SK-N-SH (cell line): ENCODE measurements around the gene FYN. TPM values are rescaled to one million over a fixed set of nuclear protein-coding genes. Genes with fewer than 3 reads are reported as not detected.

Experiments
- CTCF ChIA-PET: fragments of 300-600, 350-600 bp; formaldehyde crosslinking; extraction: SDS; loops from one replicate; lab custom pipeline; 2021; lab: Yijun Ruan, JAX
- POLR2A ChIA-PET: fragments of 350-600 bp; sonication (Branson Sonifier 250); formaldehyde crosslinking; extraction: SDS; loops from one replicate; lab custom pipeline; 2020; ENCODE audit warnings: antibody characterized with exemption, inconsistent platforms; lab: Yijun Ruan, JAX
- DNase-seq: peaks from one replicate; pipeline ENCODE4 v3.0.0; 2012
- H2AFZ ChIP-seq: fragments of 200-600 bp; sonication (generic); 2 replicates; pipeline ENCODE4 v1.8.1; 2016; ENCODE audit warnings: antibody characterized with exemption, mild to moderate bottlenecking, low read depth
- H3F3A ChIP-seq: fragments of 200-600 bp; sonication (generic); replicated peaks from 2 replicates; pipeline ENCODE3; 2016; ENCODE audit warnings: antibody characterized with exemption, mild to moderate bottlenecking; ENCODE audit not compliant: insufficient read depth
- H3K27ac ChIP-seq, 2 experiments: fragments of 200-500 bp in 1 of 2; fragments of 200-600 bp in 1 of 2; sonication (Bioruptor generic) in 1 of 2; sonication (generic), shearing (Covaris generic) in 1 of 2; 2 replicates each; pipeline versions ENCODE4 v1.5.1 to v1.6.1; 2014 to 2016; ENCODE audit warnings: low read depth in 2 of 2, inconsistent platforms in 1 of 2, low read length in 1 of 2, mild to moderate bottlenecking in 1 of 2, mixed read lengths in 1 of 2
- H3K27me3 ChIP-seq: fragments of 200-600 bp; sonication (generic), shearing (Covaris generic); 2 replicates; pipeline ENCODE4 v1.6.1; 2016; ENCODE audit warnings: mixed run types; ENCODE audit not compliant: insufficient read depth
- H3K36me3 ChIP-seq, 2 experiments: fragments of 200-500 bp in 1 of 2; fragments of 200-600 bp in 1 of 2; sonication (Bioruptor generic) in 1 of 2; sonication (generic) in 1 of 2; replicated peaks in 1 of 2; 2 replicates each; pipeline versions ENCODE3 to v1.5.1; 2014 to 2016; ENCODE audit warnings: low read length in 1 of 2, mild to moderate bottlenecking in 1 of 2; ENCODE audit not compliant: insufficient read depth in 2 of 2, control insufficient read depth in 1 of 2
- H3K4me1 ChIP-seq, 2 experiments: fragments of 200-500 bp in 1 of 2; fragments of 200-600 bp in 1 of 2; sonication (Bioruptor generic) in 1 of 2; sonication (generic), shearing (Covaris generic) in 1 of 2; 2 replicates each; pipeline versions ENCODE4 v1.5.1 to v1.6.1; 2014 to 2016; ENCODE audit warnings: low read depth in 1 of 2, low read length in 1 of 2, mixed run types in 1 of 2; ENCODE audit not compliant: insufficient read depth in 2 of 2, control insufficient read depth in 1 of 2
- H3K4me2 ChIP-seq: fragments of 200-600 bp; sonication (generic), shearing (Covaris generic); 2 replicates; pipeline ENCODE4 v1.6.1; 2017; ENCODE audit warnings: mixed run types
- H3K4me3 ChIP-seq, 2 experiments: fragments of 200-500 bp in 1 of 2; fragments of 200-600 bp in 1 of 2; sonication (Bioruptor generic) in 1 of 2; sonication (generic), shearing (Covaris generic) in 1 of 2; 2 replicates each; pipeline versions ENCODE4 v1.5.1 to v1.8.1; 2014 to 2016; ENCODE audit warnings: low read depth in 2 of 2, inconsistent platforms in 1 of 2, low read length in 1 of 2, mild to moderate bottlenecking in 1 of 2, mixed read lengths in 1 of 2, moderate library complexity in 1 of 2
- H3K79me2 ChIP-seq: fragments of 200-600 bp; sonication (generic); 2 replicates; pipeline ENCODE4 v1.8.1; 2017; ENCODE audit warnings: mild to moderate bottlenecking; ENCODE audit not compliant: insufficient read depth
- H3K9ac ChIP-seq: fragments of 200-600 bp; sonication (generic); 2 replicates; pipeline ENCODE4 v1.6.1; 2017; ENCODE audit warnings: mixed run types
- H3K9me2 ChIP-seq: fragments of 200-600 bp; sonication (generic); 2 replicates; pipeline ENCODE4 v1.6.1; 2017; ENCODE audit warnings: mixed run types
- H3K9me3 ChIP-seq: fragments of 200-600 bp; sonication (generic); 2 replicates; pipeline ENCODE4 v1.6.1; 2017; ENCODE audit warnings: mixed run types, mild to moderate bottlenecking, moderate library complexity
- H4K20me1 ChIP-seq: fragments of 200-600 bp; sonication (generic); 2 replicates; pipeline ENCODE4 v1.6.1; 2017; ENCODE audit warnings: mild to moderate bottlenecking, mixed run types; ENCODE audit not compliant: insufficient read depth
- CHD2 ChIP-seq: fragments of 150-350 bp; IDR thresholded peaks from 2 replicates; pipeline ENCODE4 v1.6.1; 2018; ENCODE audit warnings: low read length; ENCODE audit not compliant: partially characterized antibody
- ELF1 ChIP-seq: IDR thresholded peaks from 2 replicates; pipeline ENCODE4 v1.4.0; 2012
- EZH2phosphoT487 ChIP-seq: fragments of 200-600 bp; sonication (generic); IDR thresholded peaks from 2 replicates; pipeline ENCODE4 v1.6.1; 2017; ENCODE audit warnings: low read depth, mixed run types, mild to moderate bottlenecking, antibody characterized with exemption, moderate library complexity, borderline replicate concordance
- GABPA ChIP-seq: IDR thresholded peaks from 2 replicates; pipeline ENCODE4 v1.4.0; 2012; ENCODE audit warnings: low read depth, mild to moderate bottlenecking
- GATA2 ChIP-seq: sonication (generic); formaldehyde crosslinking; IDR thresholded peaks from 2 replicates; pipeline ENCODE4 v1.5.0; 2020; ENCODE audit warnings: mild to moderate bottlenecking, missing genetic modification reagents
- MXI1 ChIP-seq: IDR thresholded peaks from 2 replicates; pipeline ENCODE4 v1.6.1; 2012; ENCODE audit warnings: mild to moderate bottlenecking, low read depth, low read length, improper control_type of control experiment
- RFX5 ChIP-seq: IDR thresholded peaks from 2 replicates; pipeline ENCODE4 v1.6.1; 2012; ENCODE audit warnings: mild to moderate bottlenecking, improper control_type of control experiment, low read length
- SIN3A ChIP-seq: IDR thresholded peaks from 2 replicates; pipeline ENCODE4 v1.6.1; 2012; ENCODE audit warnings: low read depth, mild to moderate bottlenecking, low read length, moderate library complexity, borderline replicate concordance
- SMC3 ChIP-seq: IDR thresholded peaks from 2 replicates; pipeline ENCODE4 v1.6.1; 2012; ENCODE audit warnings: low read depth, low read length, improper control_type of control experiment
- WGBS: methylation state at CpG from one replicate; pipeline ENCODE4 v1.1.6; 2017; ENCODE audit warnings: low lambda C conversion rate; 5-methylcytosine and 5-hydroxymethylcytosine counted together
- polyA plus RNA-seq, 3 experiments: library from polyadenylated mRNA; depleted of rRNA; stranded (reverse); fragments of >200 nt; gene quantifications; 2 replicates each; pipeline ENCODE4 v1.2.3, GENCODE V29; 2012
- TF ChIP-seq, protein P1 (sequence below): IDR thresholded peaks from 2 replicates; pipeline ENCODE4 v1.6.1; 2012; ENCODE audit warnings: mild to moderate bottlenecking, low read depth, low read length, moderate library complexity

Gene FYN
- polyA plus RNA-seq, 1 of the 3 experiments (the other 2 are of a cell fraction): 31.0 TPM

DNA sequence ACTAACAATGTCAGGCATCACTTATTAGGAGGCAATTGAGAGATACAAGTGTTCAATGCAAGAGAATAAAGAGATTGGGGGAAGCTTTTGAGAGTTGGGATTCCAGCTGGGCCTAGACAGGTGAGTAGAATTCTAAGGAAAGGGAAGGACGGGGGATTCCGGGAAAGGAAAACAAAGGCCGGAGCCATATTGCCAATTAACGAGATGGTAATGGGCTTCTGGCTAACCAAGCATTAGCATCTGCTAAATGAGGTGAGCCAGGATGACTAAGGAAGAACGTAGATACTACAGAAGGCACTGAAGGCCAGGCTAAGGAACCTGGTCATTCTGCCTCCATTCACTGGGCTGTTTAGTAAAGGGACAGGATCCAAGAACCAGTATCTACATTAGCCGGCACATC lies 10.5 kb downstream of the FYN start:
- POLR2A ChIA-PET: no interaction called here
- WGBS: 95% methylated on average over 6 of the region's 6 CpGs
- CTCF ChIA-PET: no interaction called here

DNA sequence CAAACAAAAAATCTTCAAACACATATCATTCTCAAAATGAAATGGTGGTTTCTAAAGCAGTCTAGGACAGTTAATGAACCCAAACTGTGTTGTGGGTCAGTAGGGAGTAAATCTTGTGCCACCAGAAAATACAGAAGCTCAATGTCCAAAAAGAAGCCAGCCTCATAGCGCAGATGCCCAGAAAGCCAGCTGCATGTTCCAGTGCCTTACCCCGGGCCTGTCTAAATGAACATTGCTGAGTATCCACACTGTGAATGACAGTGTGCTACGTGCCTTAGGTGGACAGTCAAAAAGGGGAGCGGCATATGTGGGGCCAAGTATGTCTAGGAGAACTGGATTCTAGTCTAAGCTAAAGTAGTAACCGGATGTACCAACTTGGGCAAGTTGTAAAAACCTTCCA lies 10.9 kb downstream of the FYN start:
- TF ChIP-seq CHD2: no peak
- ChIA-PET POLR2A (no interaction called here), CTCF (interaction anchor here (1.2 kb wide), 1 partner anchor 10 kb away, joined by 3 read pairs; no protein-coding TSS in a partner anchor)
- no peak overlapping the region for H3K4me3 ChIP-seq
- H3K27me3 ChIP-seq: no peaks in the 10 kb centered on the region
- 88% methylated on average over 5 of the region's 5 CpGs for WGBS
- no peak overlapping the region for H3K27ac ChIP-seq
- H3K4me2 ChIP-seq: no peak overlapping the region
- peaks cover 0 to 11% of the 10 kb centered on the region in 2 experiments; a peak in 1 of 4 replicates for H3K4me1 ChIP-seq
- H4K20me1 ChIP-seq: 0 out of 2 replicates have a peak, but pooled peaks cover under 1% of the 10 kb centered on the region
- DNase-seq: no peak
- H3K9me3 ChIP-seq: no peaks in the 10 kb centered on the region
- H2AFZ ChIP-seq: no peak overlapping the region
- H3K36me3 ChIP-seq: no peaks in the 10 kb centered on the region
- no peak overlapping the region for H3K9ac ChIP-seq
- no peaks in the 10 kb centered on the region for H3F3A ChIP-seq
- H3K9me2 ChIP-seq: no peaks in the 10 kb centered on the region
- peaks cover 71% of the 10 kb centered on the region; the same call in 1 of the 2 replicates for H3K79me2 ChIP-seq

More for the DNA sequence above, 10.5 kb downstream of the FYN start:
- Histone ChIP-seq H3K36me3 (no peaks in the 10 kb centered on the region), H3K79me2 (peaks cover 73% of the 10 kb centered on the region; the same call in 1 of the 2 replicates), H3K4me3 (no peak overlapping the region), H3K27ac (no peak overlapping the region), H3K4me2 (no peak overlapping the region), H3K9ac (no peak overlapping the region), H3K9me3 (no peaks in the 10 kb centered on the region), H3K27me3 (no peaks in the 10 kb centered on the region), H4K20me1 (no peaks in the 10 kb centered on the region), H3F3A (no peaks in the 10 kb centered on the region), H3K9me2 (no peaks in the 10 kb centered on the region), H3K4me1 (peaks cover 0 to 8% of the 10 kb centered on the region in 2 experiments; a peak in 1 of 4 replicates), H2AFZ (no peak overlapping the region)
- DNase-seq: no peak
- TF ChIP-seq RFX5 (no peak), GABPA (no peak), MXI1 (no peak), SIN3A (no peak)

DNA sequence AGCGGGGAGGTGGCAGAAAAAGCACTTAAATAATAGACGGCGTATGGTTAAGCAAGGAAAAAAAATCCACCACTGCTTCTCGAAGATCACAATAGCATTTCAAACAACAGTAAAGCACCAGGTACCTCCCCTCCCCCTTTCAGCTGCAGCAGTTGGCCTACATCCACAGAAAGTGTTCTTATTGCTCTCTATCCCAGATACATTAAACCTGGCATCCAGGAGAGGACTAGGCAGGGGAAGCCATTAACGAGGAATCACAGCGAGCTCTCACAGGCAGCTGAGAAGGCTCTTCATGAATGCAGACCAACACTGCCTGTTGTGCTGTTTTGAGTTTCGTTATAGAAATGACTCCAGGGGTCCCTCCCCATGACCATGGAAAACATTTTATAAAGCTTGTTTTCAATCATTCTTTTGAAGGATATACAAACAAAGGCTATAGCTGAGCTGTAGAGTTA lies 11.8 kb downstream of the FYN start:
- CTCF ChIA-PET: interaction anchor here (1.2 kb wide), 1 partner anchor 11 kb away, joined by 3 read pairs; no protein-coding TSS in a partner anchor
- no peaks in the 10 kb centered on the region for H3K27me3 ChIP-seq
- no peaks in the 10 kb centered on the region for H3F3A ChIP-seq
- TF ChIP-seq RFX5 (no peak), SMC3 (no peak), ELF1 (no peak), EZH2phosphoT487 (no peak), GATA2 (no peak)
- TF ChIP-seq, protein P1, sequence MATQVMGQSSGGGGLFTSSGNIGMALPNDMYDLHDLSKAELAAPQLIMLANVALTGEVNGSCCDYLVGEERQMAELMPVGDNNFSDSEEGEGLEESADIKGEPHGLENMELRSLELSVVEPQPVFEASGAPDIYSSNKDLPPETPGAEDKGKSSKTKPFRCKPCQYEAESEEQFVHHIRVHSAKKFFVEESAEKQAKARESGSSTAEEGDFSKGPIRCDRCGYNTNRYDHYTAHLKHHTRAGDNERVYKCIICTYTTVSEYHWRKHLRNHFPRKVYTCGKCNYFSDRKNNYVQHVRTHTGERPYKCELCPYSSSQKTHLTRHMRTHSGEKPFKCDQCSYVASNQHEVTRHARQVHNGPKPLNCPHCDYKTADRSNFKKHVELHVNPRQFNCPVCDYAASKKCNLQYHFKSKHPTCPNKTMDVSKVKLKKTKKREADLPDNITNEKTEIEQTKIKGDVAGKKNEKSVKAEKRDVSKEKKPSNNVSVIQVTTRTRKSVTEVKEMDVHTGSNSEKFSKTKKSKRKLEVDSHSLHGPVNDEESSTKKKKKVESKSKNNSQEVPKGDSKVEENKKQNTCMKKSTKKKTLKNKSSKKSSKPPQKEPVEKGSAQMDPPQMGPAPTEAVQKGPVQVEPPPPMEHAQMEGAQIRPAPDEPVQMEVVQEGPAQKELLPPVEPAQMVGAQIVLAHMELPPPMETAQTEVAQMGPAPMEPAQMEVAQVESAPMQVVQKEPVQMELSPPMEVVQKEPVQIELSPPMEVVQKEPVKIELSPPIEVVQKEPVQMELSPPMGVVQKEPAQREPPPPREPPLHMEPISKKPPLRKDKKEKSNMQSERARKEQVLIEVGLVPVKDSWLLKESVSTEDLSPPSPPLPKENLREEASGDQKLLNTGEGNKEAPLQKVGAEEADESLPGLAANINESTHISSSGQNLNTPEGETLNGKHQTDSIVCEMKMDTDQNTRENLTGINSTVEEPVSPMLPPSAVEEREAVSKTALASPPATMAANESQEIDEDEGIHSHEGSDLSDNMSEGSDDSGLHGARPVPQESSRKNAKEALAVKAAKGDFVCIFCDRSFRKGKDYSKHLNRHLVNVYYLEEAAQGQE: no peak
- no peak overlapping the region for H3K9ac ChIP-seq
- H3K4me3 ChIP-seq: no peak overlapping the region
- 96% methylated on average over 7 of the region's 7 CpGs for WGBS
- no peaks in the 10 kb centered on the region for H3K36me3 ChIP-seq
- no peak overlapping the region for H3K27ac ChIP-seq
- no peaks in the 10 kb centered on the region for H3K9me3 ChIP-seq
- peaks cover 0 to 13% of the 10 kb centered on the region in 2 experiments; a peak in 1 of 4 replicates for H3K4me1 ChIP-seq
- no peak overlapping the region for H2AFZ ChIP-seq
- DNase-seq: no peak
- peaks cover 72% of the 10 kb centered on the region; the same call in 1 of the 2 replicates for H3K79me2 ChIP-seq
- H3K9me2 ChIP-seq: no peaks in the 10 kb centered on the region
- H3K4me2 ChIP-seq: no peak overlapping the region
- POLR2A ChIA-PET: no interaction called here
- H4K20me1 ChIP-seq: peaks cover 5% of the 10 kb centered on the region; the same call in 1 of the 2 replicates
